MM.1S (cell line): ENCODE data around the gene MAN2A2.

Experiments used
- DNase-seq: peaks from one replicate; pipeline ENCODE4 v3.0.0-alpha.2; 2015
- H2AFZ ChIP-seq: fragments of 300-600 bp; sonication (generic); 2 replicates; pipeline ENCODE4 v1.6.0; 2016; ENCODE audit warnings: antibody characterized with exemption, low read length
- H3F3A ChIP-seq: fragments of 300-600 bp; sonication (generic); 2 replicates; pipeline ENCODE4 v1.6.1; 2016; ENCODE audit warnings: mild to moderate bottlenecking, antibody characterized with exemption, low read length, moderate library complexity, mixed read lengths; ENCODE audit not compliant: insufficient read depth
- H3K27ac ChIP-seq: fragments of 300-600 bp; sonication (generic); 2 replicates; pipeline ENCODE4 v1.5.1; 2016; ENCODE audit warnings: mild to moderate bottlenecking, low read length
- H3K27me3 ChIP-seq: fragments of 300-600 bp; sonication (generic); replicated peaks from 2 replicates; pipeline ENCODE4 v1.6.0; 2016; ENCODE audit warnings: low read length; ENCODE audit not compliant: insufficient read depth
- H3K36me3 ChIP-seq: fragments of 300-600 bp; sonication (generic); replicated peaks from 2 replicates; pipeline ENCODE4 v1.6.1; 2016; ENCODE audit warnings: mild to moderate bottlenecking, low read length, mixed read lengths; ENCODE audit not compliant: insufficient read depth
- H3K4me1 ChIP-seq: fragments of 300-600 bp; sonication (generic); 2 replicates; pipeline ENCODE4 v1.6.1; 2016; ENCODE audit warnings: low read length, mixed read lengths
- H3K4me2 ChIP-seq: fragments of 300-600 bp; sonication (generic); 2 replicates; pipeline ENCODE4 v1.6.0; 2016; ENCODE audit warnings: low read depth, low read length
- H3K4me3 ChIP-seq: fragments of 300-600 bp; sonication (generic); 2 replicates; pipeline ENCODE4 v1.5.1; 2016; ENCODE audit warnings: low read length, mixed read lengths
- H3K79me2 ChIP-seq: fragments of 300-600 bp; sonication (generic); 2 replicates; pipeline ENCODE4 v1.6.1; 2016; ENCODE audit warnings: mixed run types, low read length, mixed read lengths
- H3K9ac ChIP-seq: fragments of 300-600 bp; sonication (generic); 2 replicates; pipeline ENCODE4 v1.6.1; 2016; ENCODE audit warnings: low read length, mixed read lengths
- H3K9me2 ChIP-seq: fragments of 300-600 bp; sonication (generic); replicated peaks from 2 replicates; pipeline ENCODE4 v1.6.1; 2016; ENCODE audit warnings: mild to moderate bottlenecking, low read length, mixed read lengths; ENCODE audit not compliant: insufficient read depth
- H3K9me3 ChIP-seq: fragments of 300-600 bp; sonication (generic); replicated peaks from 2 replicates; pipeline ENCODE4 v1.6.1; 2016; ENCODE audit warnings: mild to moderate bottlenecking, low read length, mixed read lengths; ENCODE audit not compliant: insufficient read depth
- H4K20me1 ChIP-seq: fragments of 300-600 bp; sonication (generic); 2 replicates; pipeline ENCODE4 v1.6.1; 2016; ENCODE audit warnings: mild to moderate bottlenecking, low read length, moderate library complexity, mixed read lengths; ENCODE audit not compliant: insufficient read depth
- CTCF ChIP-seq: fragments of 300-600 bp; sonication (generic); IDR thresholded peaks from 2 replicates; pipeline ENCODE4 v1.5.1; 2016; ENCODE audit warnings: antibody characterized with exemption, low read length, mixed read lengths
- EZH2 ChIP-seq: fragments of 300-600 bp; sonication (generic); optimal IDR thresholded peaks from 2 replicates; pipeline ENCODE3; 2017; ENCODE audit warnings: low read depth, mild to moderate bottlenecking, antibody characterized with exemption, low read length, mixed read lengths
- EZH2phosphoT487 ChIP-seq: fragments of 300-600 bp; sonication (generic); IDR thresholded peaks from 2 replicates; pipeline ENCODE4 v1.6.1; 2018; ENCODE audit warnings: antibody characterized with exemption, low read length

MAN2A2 gene

GRCh38 chr15:90871716-90872485 is 31.2 kb upstream of the MAN2A2 start:
- Histone ChIP-seq H4K20me1 (no peaks in the 10 kb centered on the region), H3K9me3 (no peaks in the 10 kb centered on the region), H3K4me3 (peak overlapping the region; percentile 73), H3F3A (peaks cover 12% of the 10 kb centered on the region; the same call in 1 of the 2 replicates), H3K27ac (no peak overlapping the region), H3K9ac (peak overlapping the region; percentile 69), H2AFZ (0 out of 2 replicates have a peak overlapping the region, but pooled peaks have one; percentile 20), H3K4me1 (no peaks in the 10 kb centered on the region; the same call in 1 of the 2 replicates), H3K27me3 (no peaks in the 10 kb centered on the region), H3K9me2 (no peaks in the 10 kb centered on the region), H3K79me2 (peaks cover 29% of the 10 kb centered on the region), H3K36me3 (no peaks in the 10 kb centered on the region), H3K4me2 (peak overlapping the region; percentile 95)
- peak; percentile 25 for DNase-seq
- TF ChIP-seq EZH2 (no peak), EZH2phosphoT487 (no peak), CTCF (no peak)

GRCh38 chr15:90872486-90873184 is 30.5 kb upstream of the MAN2A2 start:
- Histone ChIP-seq H3K9ac (peak overlapping the region; percentile 69; the same call in 1 of the 2 replicates), H4K20me1 (no peaks in the 10 kb centered on the region), H3K27ac (no peak overlapping the region), H3K4me2 (peak overlapping the region; percentile 95), H3K79me2 (peaks cover 29% of the 10 kb centered on the region), H2AFZ (0 out of 2 replicates have a peak overlapping the region, but pooled peaks have one; percentile 20), H3F3A (peaks cover 12% of the 10 kb centered on the region; the same call in 1 of the 2 replicates), H3K4me3 (peak overlapping the region; percentile 73), H3K4me1 (no peaks in the 10 kb centered on the region; the same call in 1 of the 2 replicates), H3K9me2 (no peaks in the 10 kb centered on the region), H3K36me3 (no peaks in the 10 kb centered on the region), H3K9me3 (no peaks in the 10 kb centered on the region), H3K27me3 (no peaks in the 10 kb centered on the region)
- DNase-seq: no peak
- no peak for TF ChIP-seq EZH2phosphoT487

- Histone ChIP-seq H2AFZ (no peak overlapping the region), H3F3A (peaks cover 12% of the 10 kb centered on the region; the same call in 1 of the 2 replicates), H3K4me3 (no peak overlapping the region), H3K4me2 (no peak overlapping the region), H3K4me1 (no peaks in the 10 kb centered on the region; the same call in 1 of the 2 replicates), H3K79me2 (peaks cover 29% of the 10 kb centered on the region), H3K9ac (no peak overlapping the region), H3K27me3 (no peaks in the 10 kb centered on the region), H4K20me1 (no peaks in the 10 kb centered on the region), H3K9me2 (no peaks in the 10 kb centered on the region), H3K36me3 (no peaks in the 10 kb centered on the region), H3K9me3 (no peaks in the 10 kb centered on the region), H3K27ac (no peak overlapping the region)
- TF ChIP-seq EZH2phosphoT487 (no peak), EZH2 (no peak), CTCF (no peak)
- no peak for DNase-seq
These were observed 29.6 kb upstream of the MAN2A2 start for GRCh38 chr15:90873488-90873997.
